ENCODE measurements around the gene TMEM151A.

DNA sequence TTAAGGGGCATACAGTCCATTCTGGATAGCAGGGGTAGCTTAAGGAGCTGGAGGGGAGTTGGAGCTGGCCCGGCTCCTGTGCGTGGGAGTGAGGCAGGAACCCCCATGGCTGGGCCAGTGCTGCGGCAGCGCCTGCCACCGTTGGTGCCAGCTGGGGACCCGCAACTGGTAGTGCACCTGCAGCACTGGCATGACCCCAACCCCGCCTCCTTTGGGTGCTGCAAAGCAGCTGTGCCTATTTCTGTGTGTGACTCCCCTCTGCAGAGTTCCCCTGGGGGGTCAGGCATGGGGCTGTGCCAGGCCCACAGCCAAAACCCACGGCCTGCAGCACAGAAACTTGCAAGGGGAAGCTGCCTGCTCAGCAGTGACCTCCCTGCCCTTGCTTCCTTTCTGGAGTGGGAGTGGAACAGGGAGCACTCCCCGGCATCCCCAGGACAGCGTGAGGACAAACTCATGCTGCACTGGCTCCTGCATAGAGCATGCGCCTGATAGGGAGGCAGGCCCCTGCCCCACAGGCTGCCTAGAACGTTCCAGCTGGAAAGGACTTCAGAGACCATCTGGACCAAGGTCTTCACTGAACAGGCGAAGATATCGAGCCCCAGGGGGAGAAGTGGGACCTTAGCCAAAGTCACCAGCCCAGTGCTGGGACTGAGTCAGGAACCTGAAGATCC, 49.5 kb upstream of the TMEM151A start:
- TF ChIP-seq, protein P1, sequence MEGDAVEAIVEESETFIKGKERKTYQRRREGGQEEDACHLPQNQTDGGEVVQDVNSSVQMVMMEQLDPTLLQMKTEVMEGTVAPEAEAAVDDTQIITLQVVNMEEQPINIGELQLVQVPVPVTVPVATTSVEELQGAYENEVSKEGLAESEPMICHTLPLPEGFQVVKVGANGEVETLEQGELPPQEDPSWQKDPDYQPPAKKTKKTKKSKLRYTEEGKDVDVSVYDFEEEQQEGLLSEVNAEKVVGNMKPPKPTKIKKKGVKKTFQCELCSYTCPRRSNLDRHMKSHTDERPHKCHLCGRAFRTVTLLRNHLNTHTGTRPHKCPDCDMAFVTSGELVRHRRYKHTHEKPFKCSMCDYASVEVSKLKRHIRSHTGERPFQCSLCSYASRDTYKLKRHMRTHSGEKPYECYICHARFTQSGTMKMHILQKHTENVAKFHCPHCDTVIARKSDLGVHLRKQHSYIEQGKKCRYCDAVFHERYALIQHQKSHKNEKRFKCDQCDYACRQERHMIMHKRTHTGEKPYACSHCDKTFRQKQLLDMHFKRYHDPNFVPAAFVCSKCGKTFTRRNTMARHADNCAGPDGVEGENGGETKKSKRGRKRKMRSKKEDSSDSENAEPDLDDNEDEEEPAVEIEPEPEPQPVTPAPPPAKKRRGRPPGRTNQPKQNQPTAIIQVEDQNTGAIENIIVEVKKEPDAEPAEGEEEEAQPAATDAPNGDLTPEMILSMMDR (conservative IDR thresholded peaks at IDR 0.05; ENCODE audit: low read depth, low read length), result no peak
- no peak for TF ChIP-seq EZH2 (IDR thresholded peaks at IDR 0.05; ENCODE audit: borderline replicate concordance, low read depth, low read length, poor library complexity, severe bottlenecking)

Data from A673 (cell line).